Lung (tissue), 12 donors: ENCODE data around the gene SLCO1A2. TPM values are rescaled to one million over a fixed set of nuclear protein-coding genes. Genes with fewer than 3 reads are reported as not detected.

ENCODE experiments used
- ATAC-seq: fragments of 200-7000 bp; cut with Tn5 transposase; one replicate; pipeline ENCODE4 v1.9.1; 2020; ENCODE audit warnings: moderate number of reproducible peaks; ENCODE audit not compliant: insufficient read depth, low FRiP score
- DNase-seq, 3 donors: peaks; one replicate each; pipeline ENCODE4 v3.0.0-alpha.2; 2013 to 2017
- H3K27ac ChIP-seq, 2 donors: one replicate each; pipeline ENCODE4 v1.5.1; 2013; ENCODE audit warnings: mild to moderate bottlenecking in 2 of 2, moderate library complexity in 2 of 2, control low read depth in 1 of 2, inconsistent platforms in 1 of 2, low read depth in 1 of 2, low read length in 1 of 2
- H3K27me3 ChIP-seq, 3 donors: one replicate each; pipeline ENCODE4 v1.5.1; 2013; ENCODE audit warnings: low read length in 2 of 3; ENCODE audit not compliant: control insufficient read depth in 3 of 3, insufficient read depth in 3 of 3
- H3K36me3 ChIP-seq, 4 donors: one replicate each; pipeline ENCODE4 v1.5.1; 2013; ENCODE audit warnings: low read length in 4 of 4, mild to moderate bottlenecking in 1 of 4, moderate library complexity in 1 of 4; ENCODE audit not compliant: control insufficient read depth in 4 of 4, insufficient read depth in 4 of 4
- H3K4me1 ChIP-seq, 5 donors: one replicate each; pipeline ENCODE4 v1.5.1; 2013; ENCODE audit warnings: low read length in 5 of 5, mild to moderate bottlenecking in 2 of 5, moderate library complexity in 1 of 5; ENCODE audit not compliant: control insufficient read depth in 5 of 5, insufficient read depth in 5 of 5
- H3K4me3 ChIP-seq: one replicate; pipeline ENCODE4 v1.5.1; 2013; ENCODE audit warnings: mild to moderate bottlenecking, control low read depth, moderate library complexity
- H3K9ac ChIP-seq, 2 donors: one replicate each; pipeline ENCODE4 v1.5.1; 2013; ENCODE audit warnings: low read length in 2 of 2, control low read depth in 1 of 2; ENCODE audit not compliant: insufficient read depth in 1 of 2
- H3K9me3 ChIP-seq, 4 donors: one replicate each; pipeline ENCODE4 v1.5.1; 2013; ENCODE audit warnings: low read length in 3 of 4, mild to moderate bottlenecking in 1 of 4, moderate library complexity in 1 of 4; ENCODE audit not compliant: control insufficient read depth in 4 of 4, insufficient read depth in 3 of 4
- CTCF ChIP-seq: IDR thresholded peaks from 2 replicates; pipeline ENCODE4 v1.5.1; 2012; ENCODE audit warnings: mild to moderate bottlenecking; ENCODE audit errors: control extremely low read depth, extremely low read depth
- WGBS, 2 donors: extraction: QIAGEN DNeasy Blood & Tissue Kit; methylation state at CpG; one replicate each; pipeline ENCODE4 v1.1.7; 2013; 5-methylcytosine and 5-hydroxymethylcytosine counted together
- polyA plus RNA-seq, 2 donors: library from polyadenylated mRNA; stranded (reverse); fragments of 200-250 nt; gene quantifications; one replicate each; pipeline ENCODE4 v1.2.1, GENCODE V29; 2013
- total RNA-seq, 2 donors: library from RNA; depleted of rRNA in 1 of 2; stranded (reverse); fragments of >200 nt in 1 of 2; gene quantifications; one replicate each; pipeline ENCODE4 v1.2.1, GENCODE V29; 2014 to 2021
- donor health status: control.
- donor health status: control.
- donor health status: Bipolar disorder and iron deficiency.
- donor health status: healthy.
- donor health status: DM: yes; HTN: yes; CAD: no.

The SLCO1A2 gene
- total and polyA plus RNA-seq, 4 donors: 0.33 to 1.1 (median 0.34) TPM; not detected in 1

GRCh38 chr12:21296751-21297406 is 37.8 kb downstream of the SLCO1A2 start:
- Histone ChIP-seq H3K36me3 (no peaks in the 10 kb centered on the region), H3K27me3 (no peaks in the 10 kb centered on the region), H3K4me1 (no peaks in the 10 kb centered on the region), H3K9ac (no peak overlapping the region), H3K4me3 (no peak overlapping the region), H3K27ac (no peak overlapping the region), H3K9me3 (no peaks in the 10 kb centered on the region)
- peak; percentile 4 for TF ChIP-seq CTCF
- no peak for ATAC-seq
- WGBS, 2 donors: 61 to 67% methylated on average over 4 of the region's 4 CpGs
- DNase-seq: peak in 2 of 3 donors; percentile 20 to 22

GRCh38 chr12:21296348-21296747 is 38.4 kb downstream of the SLCO1A2 start:
- Histone ChIP-seq H3K27me3 (no peaks in the 10 kb centered on the region), H3K9me3 (no peaks in the 10 kb centered on the region), H3K4me1 (no peaks in the 10 kb centered on the region), H3K27ac (no peak overlapping the region), H3K9ac (no peak overlapping the region), H3K36me3 (no peaks in the 10 kb centered on the region), H3K4me3 (no peak overlapping the region)
- ATAC-seq (no peak), DNase-seq (no peak)
- 72 to 77% methylated on average over 1 of the region's 1 CpG for WGBS, 2 donors
- TF ChIP-seq CTCF: no peak

- Histone ChIP-seq H3K36me3 (no peaks in the 10 kb centered on the region), H3K9me3 (no peaks in the 10 kb centered on the region), H3K27ac (no peak overlapping the region), H3K27me3 (no peaks in the 10 kb centered on the region), H3K4me1 (no peaks in the 10 kb centered on the region), H3K4me3 (no peak overlapping the region), H3K9ac (no peak overlapping the region)
- ATAC-seq (no peak), DNase-seq (no peak)
- no peak for TF ChIP-seq CTCF
- WGBS, 2 donors: 88 to 90% methylated on average over 1 of the region's 1 CpG
Observed at GRCh38 chr12:21294176-21294575, 40.5 kb downstream of the SLCO1A2 start.

GRCh38 chr12:21292111-21292510 is 42.6 kb downstream of the SLCO1A2 start:
- no peak for DNase-seq
- ATAC-seq: no peak
- TF ChIP-seq CTCF: no peak

More at GRCh38 chr12:21292111-21292510, 42.6 kb downstream of the SLCO1A2 start:
- Histone ChIP-seq H3K27ac (no peak overlapping the region), H3K27me3 (no peaks in the 10 kb centered on the region), H3K9me3 (no peaks in the 10 kb centered on the region), H3K4me3 (no peak overlapping the region), H3K9ac (no peak overlapping the region), H3K4me1 (no peaks in the 10 kb centered on the region), H3K36me3 (no peaks in the 10 kb centered on the region)
- WGBS, 2 donors: 97 to 100% methylated on average over 2 of the region's 2 CpGs
